CD14-positive monocyte (primary cell): ENCODE data around the gene THRB. TPM values are rescaled to one million over a fixed set of nuclear protein-coding genes. Genes with fewer than 3 reads are reported as not detected.

Experiments
- DNase-seq, 3 donors: peaks; one replicate each; pipeline ENCODE4 v3.0.0-alpha.2; 2011 to 2022
- H2AFZ ChIP-seq: 2 replicates; pipeline ENCODE4 v1.6.0; 2012; ENCODE audit warnings: mild to moderate bottlenecking, low read depth, low read length, inconsistent platforms; ENCODE audit not compliant: insufficient read depth, poor library complexity, severe bottlenecking
- H3K27ac ChIP-seq, 2 donors: 1 replicate in 1 of 2; 2 replicates in 1 of 2; pipeline ENCODE4 v1.5.1; 2012 to 2013; ENCODE audit warnings: low read length in 2 of 2, control low read depth in 1 of 2, inconsistent platforms in 1 of 2, low read depth in 1 of 2, mild to moderate bottlenecking in 1 of 2
- H3K27me3 ChIP-seq, 2 donors: one replicate each; pipeline versions ENCODE4 v1.6.0 to v1.6.1; 2011 to 2013; ENCODE audit warnings: low read length in 2 of 2; ENCODE audit not compliant: control insufficient read depth in 2 of 2, insufficient read depth in 2 of 2
- H3K36me3 ChIP-seq, 2 donors: replicated peaks in 1 of 2; 1 replicate in 1 of 2; 2 replicates in 1 of 2; pipeline versions ENCODE4 v1.5.1 to v1.6.1; 2012 to 2013; ENCODE audit warnings: low read length in 2 of 2, control low read depth in 1 of 2, inconsistent platforms in 1 of 2, mild to moderate bottlenecking in 1 of 2; ENCODE audit not compliant: insufficient read depth in 2 of 2, control insufficient read depth in 1 of 2
- H3K4me1 ChIP-seq, 2 donors: 1 replicate in 1 of 2; 2 replicates in 1 of 2; pipeline versions ENCODE4 v1.5.1 to v1.6.1; 2012 to 2013; ENCODE audit warnings: low read length in 2 of 2, control low read depth in 1 of 2, inconsistent platforms in 1 of 2, mild to moderate bottlenecking in 1 of 2, moderate library complexity in 1 of 2; ENCODE audit not compliant: insufficient read depth in 2 of 2, control insufficient read depth in 1 of 2
- H3K4me2 ChIP-seq: replicated peaks from 2 replicates; pipeline ENCODE3; 2012; ENCODE audit warnings: low read length, moderate library complexity, mild to moderate bottlenecking; ENCODE audit not compliant: poor library complexity, severe bottlenecking; ENCODE audit errors: extremely low read depth
- H3K4me3 ChIP-seq, 3 experiments: fragments of 200-600 bp in 1 of 3; sonication (generic) in 1 of 3; replicated peaks in 1 of 3; 1 replicate in 2 of 3; 2 replicates in 1 of 3; pipeline ENCODE4 v1.5.1; 2011 to 2013; ENCODE audit warnings: low read length in 3 of 3, mild to moderate bottlenecking in 3 of 3, control low read depth in 2 of 3, low read depth in 2 of 3, inconsistent platforms in 1 of 3, moderate library complexity in 1 of 3
- H3K79me2 ChIP-seq: 2 replicates; pipeline ENCODE4 v1.6.0; 2012; ENCODE audit warnings: mild to moderate bottlenecking, control low read depth, inconsistent platforms, low read length, moderate library complexity; ENCODE audit not compliant: insufficient read depth
- H3K9ac ChIP-seq: 2 replicates; pipeline ENCODE4 v1.6.0; 2017; ENCODE audit warnings: low read length, mild to moderate bottlenecking; ENCODE audit not compliant: insufficient read depth, poor library complexity, severe bottlenecking
- H3K9me3 ChIP-seq, 2 donors: replicated peaks in 1 of 2; 1 replicate in 1 of 2; 2 replicates in 1 of 2; pipeline versions ENCODE4 v1.5.1 to v1.6.1; 2012 to 2013; ENCODE audit warnings: low read length in 2 of 2, control low read depth in 1 of 2; ENCODE audit not compliant: control insufficient read depth in 1 of 2, insufficient read depth in 1 of 2
- H4K20me1 ChIP-seq: 2 replicates; pipeline ENCODE4 v1.6.0; 2012; ENCODE audit warnings: mild to moderate bottlenecking, low read length, control low read depth, moderate library complexity; ENCODE audit not compliant: insufficient read depth
- H3K27ac Mint-ChIP-seq, 7 donors: one replicate each; pipeline ENCODE4 v1.8.0; 2020; ENCODE audit warnings: mild to moderate bottlenecking in 7 of 7, mixed read lengths in 7 of 7, moderate library complexity in 6 of 7, inconsistent platforms in 2 of 7
- H3K27me3 Mint-ChIP-seq, 3 donors: one replicate each; pipeline ENCODE4 v1.8.0; 2021 to 2022; ENCODE audit warnings: low read depth in 3 of 3, mild to moderate bottlenecking in 3 of 3, mixed read lengths in 3 of 3, moderate library complexity in 3 of 3, inconsistent platforms in 1 of 3
- H3K36me3 Mint-ChIP-seq, 2 donors: one replicate each; pipeline ENCODE4 v1.8.0; 2020; ENCODE audit warnings: mixed read lengths in 2 of 2, inconsistent platforms in 1 of 2, mild to moderate bottlenecking in 1 of 2
- H3K4me1 Mint-ChIP-seq: one replicate; pipeline ENCODE4 v1.8.0; 2020; ENCODE audit warnings: mild to moderate bottlenecking, mixed read lengths
- H3K4me3 Mint-ChIP-seq, 2 donors: one replicate each; pipeline ENCODE4 v1.8.0; 2020; ENCODE audit warnings: mild to moderate bottlenecking in 2 of 2, mixed read lengths in 2 of 2, moderate library complexity in 1 of 2
- H3K9me3 Mint-ChIP-seq, 7 donors: one replicate each; pipeline ENCODE4 v1.8.0; 2020 to 2022; ENCODE audit warnings: mixed read lengths in 7 of 7, mild to moderate bottlenecking in 6 of 7, moderate library complexity in 6 of 7, inconsistent platforms in 2 of 7
- CTCF ChIP-seq: fragments of 200-600 bp; IDR thresholded peaks from one replicate; pipeline ENCODE4 v1.8.0; 2022; ENCODE audit warnings: antibody characterized with exemption, mild to moderate bottlenecking
- whole genome bisulfite sequencing: methylation state at CpG from one replicate; pipeline ENCODE4 v1.1.5; 2013; ENCODE audit warnings: missing lambda C conversion rate; ENCODE audit not compliant: insufficient coverage; 5-methylcytosine and 5-hydroxymethylcytosine counted together
- intact Hi-C, 2 donors: fragments of 100-400 bp; cut with micrococcal nuclease; formaldehyde crosslinking; loops; one replicate each; pipeline versions ENCODE4 v1.15.0 to v1.15.1; 2023
- polyA plus RNA-seq, 3 donors: library from polyadenylated mRNA; depleted of rRNA in 1 of 3; unstranded in 2 of 3; stranded (reverse) in 1 of 3; fragments of 300-500 nt in 2 of 3; fragments of >200 nt in 1 of 3; fragmentation: Illumina TruSeq in 2 of 3; gene quantifications; 1 replicate in 2 of 3; 2 replicates in 1 of 3; pipeline ENCODE4 v1.2.3, GENCODE V29; 2012 to 2021

THRB gene
- polyA plus RNA-seq, 3 donors, result 0.05 TPM; not detected in 2

- WGBS, result no CpG with 5 or more reads among the region's 2 CpGs
- DNase-seq, result no peak
- intact Hi-C loops, result no loop called here
- Histone ChIP-seq H3K79me2 (no peaks in the 10 kb centered on the region), H3K4me2 (no peak overlapping the region), H3K4me1 (no peaks in the 10 kb centered on the region), H3K4me3 (no peak overlapping the region), H2AFZ (no peak overlapping the region), H3K9me3 (no peaks in the 10 kb centered on the region), H3K36me3 (no peaks in the 10 kb centered on the region), H3K27ac (no peak overlapping the region), H4K20me1 (no peaks in the 10 kb centered on the region), H3K9ac (no peak overlapping the region), H3K27me3 (peaks cover 0 to 2% of the 10 kb centered on the region in 2 donors)
- Mint-ChIP-seq H3K36me3 (no peaks in the 10 kb centered on the region), H3K27ac (no peak overlapping the region), H3K4me1 (peaks cover 3% of the 10 kb centered on the region), H3K9me3 (peaks cover 0 to 2% (median 0%) of the 10 kb centered on the region in 7 donors), H3K4me3 (no peak overlapping the region), H3K27me3 (peaks cover 0 to 2% (median 1%) of the 10 kb centered on the region in 3 donors)
- peak; percentile 16 for TF ChIP-seq CTCF
These were observed 345.6 kb downstream of the THRB start for GRCh38 chr3:24149032-24149431.

DNA sequence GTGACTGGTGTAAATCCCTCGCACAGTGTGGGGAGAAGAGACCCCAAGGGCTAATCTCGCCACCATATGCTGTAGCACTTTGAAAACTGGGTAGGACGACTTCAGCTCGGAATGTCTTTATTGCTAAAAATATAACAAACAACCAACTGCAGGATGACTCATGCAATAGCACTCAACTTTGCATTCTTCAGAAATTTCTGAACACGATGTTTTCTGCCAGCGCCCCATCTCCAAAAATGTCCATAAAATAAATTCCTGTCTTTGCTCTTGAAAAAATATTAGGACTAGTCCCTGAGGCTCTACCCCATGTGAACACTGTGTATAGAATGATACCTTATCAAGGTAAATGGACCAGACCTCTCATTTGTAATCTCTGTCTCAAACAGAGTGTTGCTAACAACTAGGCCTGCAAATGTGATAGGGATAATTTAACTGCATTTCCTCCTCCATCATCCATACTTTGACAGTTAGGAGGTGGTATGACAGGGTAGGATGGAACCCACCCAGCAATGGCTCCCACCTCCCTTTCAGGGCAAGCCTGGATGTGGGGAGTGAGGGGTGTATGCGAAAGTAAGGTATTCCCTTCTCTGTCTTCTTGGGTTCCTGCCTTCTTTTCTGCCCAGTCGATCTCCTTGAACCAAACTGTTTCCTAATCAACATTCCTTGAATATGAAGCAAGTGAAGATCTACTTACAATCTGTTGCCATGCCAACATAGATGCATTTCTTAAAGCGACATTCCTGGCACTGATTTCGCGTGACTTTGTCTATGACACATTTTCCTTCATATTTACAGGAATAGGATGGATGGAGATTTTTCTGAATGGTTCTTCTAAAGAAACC is 348.4 kb downstream of the THRB start:
- H3K9me3 ChIP-seq, result no peaks in the 10 kb centered on the region
- H3K27ac ChIP-seq, result no peak overlapping the region
- H3K36me3 ChIP-seq, result no peaks in the 10 kb centered on the region
- H3K36me3 Mint-ChIP-seq, result no peaks in the 10 kb centered on the region
- peaks cover 0 to 2% (median 0%) of the 10 kb centered on the region in 7 donors for H3K9me3 Mint-ChIP-seq
- no peak overlapping the region for H3K4me2 ChIP-seq
- H3K79me2 ChIP-seq, result no peaks in the 10 kb centered on the region
- H3K4me3 Mint-ChIP-seq, result no peak overlapping the region
- no peak overlapping the region for H3K9ac ChIP-seq
- intact Hi-C loops, result no loop called here
- no peak for DNase-seq
- no peak overlapping the region for H2AFZ ChIP-seq
- no peak for TF ChIP-seq CTCF
- H3K27me3 ChIP-seq, result no peaks in the 10 kb centered on the region
- no peaks in the 10 kb centered on the region for H3K4me1 Mint-ChIP-seq
- no peak overlapping the region for H3K4me3 ChIP-seq
- H3K4me1 ChIP-seq, result no peaks in the 10 kb centered on the region
- WGBS, result 89% methylated on average over 4 of the region's 11 CpGs
- no peak overlapping the region for H3K27ac Mint-ChIP-seq
- H3K27me3 Mint-ChIP-seq, result peaks cover 1 to 2% (median 1%) of the 10 kb centered on the region in 3 donors
- H4K20me1 ChIP-seq, result no peaks in the 10 kb centered on the region
